HepG2 (cell line): ENCODE results near the gene SETD5. TPM values are rescaled to one million over a fixed set of nuclear protein-coding genes. Genes with fewer than 3 reads are reported as not detected.

ENCODE experiments used
- ATAC-seq: fragments of 200-7000 bp; cut with Tn5 transposase; 3 replicates; pipeline ENCODE4 v1.9.1; 2020; ENCODE audit warnings: mild to moderate bottlenecking, moderate library complexity
- BruUV-seq: library from RNA; stranded (reverse); fragments of 400-500 nt; replicated peaks from 2 replicates; lab custom pipeline; 2021; lab: Mats Ljungman, UMichigan
- CTCF ChIA-PET: fragments of 300-600 bp; formaldehyde crosslinking; extraction: SDS; loops from one replicate; lab custom pipeline; 2021; ENCODE audit warnings: low total read pairs, inconsistent platforms, low intra/inter-chr PET ratio; lab: Yijun Ruan, JAX
- POLR2A ChIA-PET: fragments of 350-600 bp; sonication (Branson Sonifier 250); formaldehyde crosslinking; loops from one replicate; lab custom pipeline; 2020; ENCODE audit warnings: antibody characterized with exemption, inconsistent platforms; lab: Yijun Ruan, JAX
- DNase-seq: peaks from one replicate; pipeline ENCODE4 v3.0.0-alpha.2; 2015; ENCODE audit warnings: low spot score
- FAIRE-seq: peaks from 3 replicates; lab custom pipeline; 2011; peaks lifted over from hg19 to GRCh38; lab: Jason Lieb, UNC
- H2AFZ ChIP-seq: one replicate; pipeline ENCODE4 v1.6.1; 2011; ENCODE audit warnings: low read length, inconsistent platforms
- H3K27ac ChIP-seq: fragments of 300-600 bp; 3 replicates; pipeline ENCODE4 v1.8.0; 2011; ENCODE audit warnings: mixed run types, mild to moderate bottlenecking, mixed read lengths, low read length, inconsistent platforms; ENCODE audit not compliant: insufficient read depth; ENCODE audit errors: extremely low read length
- H3K27me3 ChIP-seq, 2 experiments: fragments of 200-600 bp in 1 of 2; 2 replicates in 1 of 2; 3 replicates in 1 of 2; pipeline versions ENCODE4 v1.6.0 to v1.8.0; 2011; ENCODE audit warnings: low read length in 2 of 2, mild to moderate bottlenecking in 2 of 2, moderate library complexity in 2 of 2, inconsistent platforms in 1 of 2; ENCODE audit not compliant: insufficient read depth in 2 of 2, control insufficient read depth in 1 of 2
- H3K36me3 ChIP-seq, 2 experiments: fragments of 200-600 bp in 1 of 2; replicated peaks in 1 of 2; 2 replicates in 1 of 2; 3 replicates in 1 of 2; pipeline versions ENCODE4 v1.5.1 to v1.8.0; 2011; ENCODE audit warnings: low read length in 2 of 2, inconsistent platforms in 1 of 2; ENCODE audit not compliant: insufficient read depth in 2 of 2, control insufficient read depth in 1 of 2
- H3K4me1 ChIP-seq: 2 replicates; pipeline ENCODE4 v1.5.1; 2012; ENCODE audit warnings: low read length, inconsistent platforms; ENCODE audit not compliant: insufficient read depth
- H3K4me2 ChIP-seq: 2 replicates; pipeline ENCODE4 v1.6.0; 2011; ENCODE audit warnings: low read depth, low read length, inconsistent platforms
- H3K4me3 ChIP-seq, 3 experiments: fragments of 200-600 bp in 1 of 3; sonication (generic), shearing (Covaris generic) in 1 of 3; replicated peaks in 1 of 3; 2 replicates each; pipeline ENCODE4 v1.5.1; 2011 to 2016; ENCODE audit warnings: low read length in 3 of 3, inconsistent platforms in 2 of 3, low read depth in 2 of 3, mild to moderate bottlenecking in 2 of 3, control low read depth in 1 of 3, mixed read lengths in 1 of 3; ENCODE audit not compliant: insufficient read depth in 1 of 3
- H3K79me2 ChIP-seq: one replicate; pipeline ENCODE4 v1.6.1; 2011; ENCODE audit warnings: low read length, inconsistent platforms; ENCODE audit not compliant: insufficient read depth
- H3K9ac ChIP-seq: 2 replicates; pipeline ENCODE4 v1.6.0; 2011; ENCODE audit warnings: mild to moderate bottlenecking, low read depth, low read length, inconsistent platforms; ENCODE audit not compliant: insufficient read depth
- H3K9me3 ChIP-seq: 2 replicates; pipeline ENCODE4 v1.5.1; 2012; ENCODE audit warnings: mild to moderate bottlenecking, low read length
- H4K20me1 ChIP-seq: 2 replicates; pipeline ENCODE4 v1.6.0; 2011; ENCODE audit warnings: inconsistent platforms, mild to moderate bottlenecking, low read length, moderate library complexity; ENCODE audit not compliant: insufficient read depth
- ATF1 ChIP-seq: IDR thresholded peaks from 2 replicates; pipeline ENCODE4 v1.6.1; 2016; ENCODE audit warnings: mild to moderate bottlenecking, control low read depth
- DNMT1 ChIP-seq: sonication (generic); formaldehyde crosslinking; IDR thresholded peaks from 2 replicates; pipeline ENCODE4 v1.5.1; 2020; ENCODE audit warnings: mild to moderate bottlenecking, missing genetic modification reagents
- ESRRA ChIP-seq: sonication (generic); formaldehyde crosslinking; IDR thresholded peaks from 2 replicates; pipeline ENCODE4 v1.5.1; 2020; ENCODE audit warnings: mild to moderate bottlenecking, low read depth, missing genetic modification reagents
- IRX3 ChIP-seq: sonication (generic); formaldehyde crosslinking; IDR thresholded peaks from 2 replicates; pipeline ENCODE4 v1.8.1; 2023; ENCODE audit warnings: mild to moderate bottlenecking, low read depth, missing genetic modification reagents, borderline replicate concordance
- MTF1 ChIP-seq: sonication (generic); formaldehyde crosslinking; IDR thresholded peaks from 2 replicates; pipeline ENCODE4 v1.5.0; 2020; ENCODE audit warnings: missing genetic modification reagents
- PAF1 ChIP-seq: IDR thresholded peaks from 2 replicates; pipeline ENCODE4 v1.6.1; 2016; ENCODE audit warnings: missing genetic modification reagents, missing compliant biosample characterization
- PPARG ChIP-seq: conservative IDR thresholded peaks from 2 replicates; pipeline ENCODE4 v1.6.1; 2016; ENCODE audit warnings: missing biosample characterization, missing genetic modification reagents
- ZFP37 ChIP-seq: sonication (generic); formaldehyde crosslinking; IDR thresholded peaks from 2 replicates; pipeline ENCODE4 v1.4.0; 2020; ENCODE audit warnings: missing genetic modification reagents, borderline replicate concordance
- ZNF263 ChIP-seq: sonication (generic); formaldehyde crosslinking; IDR thresholded peaks from 2 replicates; pipeline ENCODE4 v1.4.0; 2020; ENCODE audit warnings: missing genetic modification reagents
- ZNF34 ChIP-seq: sonication (generic); formaldehyde crosslinking; IDR thresholded peaks from 2 replicates; pipeline ENCODE4 v1.4.0; 2020; ENCODE audit warnings: mild to moderate bottlenecking, missing genetic modification reagents, borderline replicate concordance
- ZNF550 ChIP-seq: sonication (generic); formaldehyde crosslinking; IDR thresholded peaks from 2 replicates; pipeline ENCODE4 v1.4.0; 2020; ENCODE audit warnings: mild to moderate bottlenecking, missing genetic modification reagents, borderline replicate concordance
- WGBS: methylation state at CpG from one replicate; pipeline ENCODE4 v1.1.6; 2017; ENCODE audit warnings: low lambda C conversion rate; 5-methylcytosine and 5-hydroxymethylcytosine counted together
- in situ Hi-C: cut with HindIII; loops from 2 replicates; pipeline ENCODE4 v1.10.0; 2017; ENCODE audit warnings: low pct_unique_long_range_greater_than_20kb; ENCODE audit not compliant: extremely low pct_ligation_motif_present
- intact Hi-C: fragments of 100-400 bp; cut with micrococcal nuclease; formaldehyde crosslinking; loops from one replicate; pipeline ENCODE4 v1.10.0; 2022; ENCODE audit not compliant: unreplicated experiment
- polyA plus RNA-seq, 8 experiments: library from polyadenylated mRNA; depleted of rRNA in 3 of 8; stranded (reverse) in 7 of 8; unstranded in 1 of 8; fragments of >200 nt; fragmentation: Illumina TruSeq in 4 of 8; extraction: Trizol in 4 of 8; gene quantifications; 2 replicates each; pipeline versions ENCODE4 v1.2.1 to v1.2.3, GENCODE V29; 2011 to 2016; ENCODE audit warnings: low read depth in 4 of 8, missing spikeins in 1 of 8, mixed read lengths in 1 of 8; ENCODE audit not compliant: insufficient read depth in 1 of 8
- total RNA-seq, 5 experiments: library from RNA; depleted of rRNA; stranded (reverse); fragments of >200 nt; fragmentation: Illumina TruSeq; extraction: Trizol; gene quantifications; 2 replicates each; pipeline ENCODE4 v1.2.3, GENCODE V29; 2016; ENCODE audit warnings: low read depth in 1 of 5
- TF ChIP-seq, protein P1 (sequence below): sonication (generic); formaldehyde crosslinking; IDR thresholded peaks from 2 replicates; pipeline ENCODE4 v1.8.0; 2022; ENCODE audit warnings: missing genetic modification reagents, mild to moderate bottlenecking, inconsistent platforms, borderline replicate concordance
- TF ChIP-seq, protein P2 (sequence below), 2 experiments: fragments of 450-650 bp in 1 of 2; sonication (generic) in 1 of 2; formaldehyde crosslinking; IDR thresholded peaks; 2 replicates each; pipeline versions ENCODE4 v1.5.0 to v1.8.0; 2020 to 2022; ENCODE audit warnings: mild to moderate bottlenecking in 1 of 2, missing genetic modification reagents in 1 of 2
- TF ChIP-seq, protein P3 (sequence below): sonication (generic); formaldehyde crosslinking; conservative IDR thresholded peaks from 2 replicates; pipeline ENCODE4 v1.5.0; 2020; ENCODE audit warnings: missing genetic modification reagents

The SETD5 gene
- total and polyA plus RNA-seq, 2 of the 13 experiments (the other 11 are each of a cell fraction or from before 2014, with no cell fraction given), result 46.8 to 95.8 TPM

DNA sequence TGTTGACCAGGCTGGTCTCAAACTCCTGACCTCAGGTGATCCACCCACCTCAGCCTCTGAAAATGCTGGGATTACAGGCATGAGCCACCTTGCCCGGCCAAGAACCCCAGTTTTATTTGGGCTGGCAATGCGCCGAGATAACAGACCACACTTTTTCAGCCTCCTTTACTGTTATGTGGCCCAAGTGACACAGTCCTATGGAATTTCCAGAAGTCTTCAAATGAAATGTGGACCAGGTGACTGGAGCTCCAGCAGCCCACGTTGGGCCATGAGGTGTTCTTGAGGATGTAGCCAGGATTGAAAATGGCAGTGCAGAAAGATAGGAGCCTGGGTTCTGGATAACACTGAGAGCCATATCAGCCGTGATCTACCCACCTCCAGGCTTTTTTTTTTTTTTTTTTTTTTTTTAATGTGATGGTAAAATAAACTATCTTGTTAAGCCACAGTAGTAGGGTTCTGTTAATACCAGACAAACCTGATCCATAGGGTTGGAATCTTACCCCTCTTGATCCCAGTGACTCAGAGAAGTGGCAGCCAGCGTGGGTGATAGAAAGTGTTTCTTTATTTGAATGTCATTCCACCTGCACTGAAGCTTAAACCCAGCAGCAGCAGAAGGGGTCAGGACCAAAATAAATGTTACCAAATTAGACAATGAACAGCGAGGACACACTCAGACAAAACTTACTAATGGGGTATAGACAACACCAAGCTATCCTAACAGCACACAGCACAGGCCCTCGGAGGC lies 100.6 kb downstream of the SETD5 start:
- no peaks in the 10 kb centered on the region for H3K79me2 ChIP-seq
- H3K4me3 ChIP-seq, result no peak overlapping the region
- no peak overlapping the region for H3K27ac ChIP-seq
- H3K4me2 ChIP-seq, result no peak overlapping the region
- no TSS peak for BruUV-seq
- in situ Hi-C loops, result no loop called here
- DNase-seq (no peak), ATAC-seq (no peak), FAIRE-seq (no peak)
- no peaks in the 10 kb centered on the region for H3K9me3 ChIP-seq
- TF ChIP-seq ZFP37 (no peak), DNMT1 (CRISPR knock-in tag) (no peak), MTF1 (CRISPR knock-in tag) (no peak), PAF1 (CRISPR knock-in tag) (no peak), ATF1 (CRISPR knock-in tag) (no peak)
- H4K20me1 ChIP-seq, result no peaks in the 10 kb centered on the region
- intact Hi-C loops, result no loop called here
- H3K36me3 ChIP-seq, result no peaks in the 10 kb centered on the region
- no peak overlapping the region for H3K9ac ChIP-seq
- CTCF ChIA-PET, result no interaction called here
- H2AFZ ChIP-seq, result no peak overlapping the region
- 50% methylated on average over 8 of the region's 8 CpGs for WGBS
- peaks cover 2 to 19% of the 10 kb centered on the region in 2 experiments; a peak in 3 of 5 replicates for H3K27me3 ChIP-seq
- peaks cover 8% of the 10 kb centered on the region for H3K4me1 ChIP-seq
- POLR2A ChIA-PET, result no interaction called here

DNA sequence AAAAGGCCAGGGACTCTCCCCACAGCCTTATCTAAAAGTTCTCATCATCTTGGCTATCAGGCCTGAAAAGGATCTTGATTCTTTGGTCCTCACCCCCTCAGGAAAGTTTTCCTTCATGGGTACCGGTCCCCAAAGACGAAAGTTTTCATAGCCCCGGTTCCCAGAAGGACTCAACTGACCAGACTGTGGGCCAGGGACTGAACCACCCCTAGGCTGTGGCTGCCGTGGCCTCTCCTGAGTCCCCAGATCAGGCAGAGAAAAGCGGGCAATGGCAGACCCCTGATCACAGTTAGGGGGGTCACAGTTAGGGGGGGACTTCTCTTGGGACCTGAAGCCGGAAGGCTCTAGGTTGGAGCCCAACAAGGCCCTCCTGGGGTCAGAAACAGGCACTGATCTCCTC lies 101.4 kb downstream of the SETD5 start:
- Histone ChIP-seq H3K4me2 (no peak overlapping the region), H4K20me1 (no peaks in the 10 kb centered on the region), H3K27me3 (peaks cover 2 to 19% of the 10 kb centered on the region in 2 experiments; a peak in 3 of 5 replicates), H3K36me3 (no peaks in the 10 kb centered on the region), H2AFZ (no peak overlapping the region), H3K79me2 (no peaks in the 10 kb centered on the region), H3K4me1 (peaks cover 8% of the 10 kb centered on the region), H3K4me3 (no peak overlapping the region), H3K9ac (no peak overlapping the region), H3K9me3 (no peaks in the 10 kb centered on the region), H3K27ac (no peak overlapping the region)
- no TSS peak for BruUV-seq
- no peak for DNase-seq
- no peak for ATAC-seq
- 15% methylated on average over 4 of the region's 6 CpGs for WGBS
- CTCF ChIA-PET, result no interaction called here
- POLR2A ChIA-PET, result no interaction called here
- intact Hi-C loops (no loop called here), in situ Hi-C loops (no loop called here)
- no peak for FAIRE-seq
- TF ChIP-seq IRX3 (no peak), ZNF263 (CRISPR knock-in tag) (no peak), PPARG (CRISPR knock-in tag) (no peak), ZNF34 (CRISPR knock-in tag) (no peak), ESRRA (CRISPR knock-in tag) (no peak), ZFP37 (no peak), ZNF550 (CRISPR knock-in tag) (no peak)
- TF ChIP-seq, protein P1, sequence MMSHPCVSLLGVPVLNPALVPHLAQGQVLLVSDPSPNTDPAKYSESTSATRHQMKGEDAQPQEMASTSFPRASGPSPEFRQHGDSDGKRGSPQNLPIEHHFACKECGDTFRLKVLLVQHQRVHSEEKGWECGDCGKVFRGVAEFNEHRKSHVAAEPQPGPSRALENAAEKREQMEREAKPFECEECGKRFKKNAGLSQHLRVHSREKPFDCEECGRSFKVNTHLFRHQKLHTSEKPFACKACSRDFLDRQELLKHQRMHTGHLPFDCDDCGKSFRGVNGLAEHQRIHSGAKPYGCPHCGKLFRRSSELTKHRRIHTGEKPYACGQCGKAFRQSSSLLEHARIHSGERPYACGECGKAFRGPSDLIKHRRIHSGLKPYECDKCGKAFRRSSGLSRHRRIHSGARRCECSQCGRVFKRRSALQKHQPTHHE (CRISPR knock-in tag), result no peak
- TF ChIP-seq, protein P2, sequence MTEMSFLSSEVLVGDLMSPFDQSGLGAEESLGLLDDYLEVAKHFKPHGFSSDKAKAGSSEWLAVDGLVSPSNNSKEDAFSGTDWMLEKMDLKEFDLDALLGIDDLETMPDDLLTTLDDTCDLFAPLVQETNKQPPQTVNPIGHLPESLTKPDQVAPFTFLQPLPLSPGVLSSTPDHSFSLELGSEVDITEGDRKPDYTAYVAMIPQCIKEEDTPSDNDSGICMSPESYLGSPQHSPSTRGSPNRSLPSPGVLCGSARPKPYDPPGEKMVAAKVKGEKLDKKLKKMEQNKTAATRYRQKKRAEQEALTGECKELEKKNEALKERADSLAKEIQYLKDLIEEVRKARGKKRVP (CRISPR knock-in tag; IDR thresholded peaks at IDR 0.05), result no peak
- TF ChIP-seq, protein P3, sequence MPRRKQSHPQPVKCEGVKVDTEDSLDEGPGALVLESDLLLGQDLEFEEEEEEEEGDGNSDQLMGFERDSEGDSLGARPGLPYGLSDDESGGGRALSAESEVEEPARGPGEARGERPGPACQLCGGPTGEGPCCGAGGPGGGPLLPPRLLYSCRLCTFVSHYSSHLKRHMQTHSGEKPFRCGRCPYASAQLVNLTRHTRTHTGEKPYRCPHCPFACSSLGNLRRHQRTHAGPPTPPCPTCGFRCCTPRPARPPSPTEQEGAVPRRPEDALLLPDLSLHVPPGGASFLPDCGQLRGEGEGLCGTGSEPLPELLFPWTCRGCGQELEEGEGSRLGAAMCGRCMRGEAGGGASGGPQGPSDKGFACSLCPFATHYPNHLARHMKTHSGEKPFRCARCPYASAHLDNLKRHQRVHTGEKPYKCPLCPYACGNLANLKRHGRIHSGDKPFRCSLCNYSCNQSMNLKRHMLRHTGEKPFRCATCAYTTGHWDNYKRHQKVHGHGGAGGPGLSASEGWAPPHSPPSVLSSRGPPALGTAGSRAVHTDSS (CRISPR knock-in tag), result no peak
